HEK293 (cell line): ENCODE data around the gene AVEN.

Experiments used
- CTCF ChIA-PET: fragments of 350-600 bp; formaldehyde crosslinking; extraction: SDS; loops from one replicate; lab custom pipeline; 2021; ENCODE audit warnings: antibody characterized with exemption; lab: Yijun Ruan, JAX
- POLR2A ChIA-PET: fragments of 300-600 bp; formaldehyde crosslinking; extraction: SDS; loops from one replicate; lab custom pipeline; 2020; ENCODE audit warnings: antibody characterized with exemption, inconsistent platforms; lab: Yijun Ruan, JAX
- H3K27ac ChIP-seq: fragments of 200-500 bp; sonication (Bioruptor generic); 2 replicates; pipeline ENCODE4 v1.5.1; 2014; ENCODE audit warnings: low read depth, low read length, control low read depth, inconsistent platforms; ENCODE audit errors: extremely low read depth
- H3K36me3 ChIP-seq, 2 experiments: fragments of 200-500 bp in 1 of 2; sonication (Bioruptor generic) in 1 of 2; 1 replicate in 1 of 2; 2 replicates in 1 of 2; pipeline ENCODE4 v1.5.1; 2014 to 2017; ENCODE audit warnings: inconsistent platforms in 2 of 2, low read length in 2 of 2; ENCODE audit not compliant: control insufficient read depth in 2 of 2, insufficient read depth in 1 of 2
- H3K4me1 ChIP-seq: fragments of 200-500 bp; sonication (Bioruptor generic); 2 replicates; pipeline ENCODE4 v1.5.1; 2014; ENCODE audit warnings: mild to moderate bottlenecking, low read length, inconsistent platforms; ENCODE audit not compliant: control insufficient read depth, insufficient read depth
- H3K4me3 ChIP-seq: 2 replicates; pipeline ENCODE4 v1.5.1; 2011; ENCODE audit warnings: low read depth, mild to moderate bottlenecking, control low read depth, low read length, moderate library complexity
- H3K9me3 ChIP-seq: fragments of 200-500 bp; sonication (Bioruptor generic); 2 replicates; pipeline ENCODE4 v1.5.1; 2014; ENCODE audit warnings: low read depth, low read length, inconsistent platforms; ENCODE audit not compliant: control insufficient read depth, insufficient read depth
- FEZF1 ChIP-seq: fragments of 450-650 bp; formaldehyde crosslinking; IDR thresholded peaks from 2 replicates; pipeline ENCODE4 v1.5.1; 2016; ENCODE audit warnings: missing biosample characterization, missing genetic modification characterization
- GLI2 ChIP-seq: fragments of 450-650 bp; formaldehyde crosslinking; IDR thresholded peaks from 2 replicates; pipeline ENCODE4; 2017; ENCODE audit warnings: missing biosample characterization, missing genetic modification characterization, low read depth, borderline replicate concordance
- GLIS1 ChIP-seq: fragments of 450-650 bp; formaldehyde crosslinking; IDR thresholded peaks from 2 replicates; pipeline ENCODE4 v1.5.1; 2016; ENCODE audit warnings: missing biosample characterization, missing genetic modification characterization
- IKZF3 ChIP-seq: fragments of 450-650 bp; IDR thresholded peaks from 2 replicates; pipeline ENCODE4 v1.5.0; 2018; ENCODE audit warnings: missing biosample characterization, mild to moderate bottlenecking, missing genetic modification characterization, moderate library complexity
- KLF7 ChIP-seq: fragments of 450-650 bp; formaldehyde crosslinking; IDR thresholded peaks from 2 replicates; pipeline ENCODE4 v1.5.1; 2016; ENCODE audit warnings: missing biosample characterization, missing genetic modification characterization, borderline replicate concordance
- MZF1 ChIP-seq: fragments of 450-650 bp; formaldehyde crosslinking; IDR thresholded peaks from 2 replicates; pipeline ENCODE4 v1.5.1; 2017; ENCODE audit warnings: missing biosample characterization, missing genetic modification characterization, borderline replicate concordance
- REPIN1 ChIP-seq: fragments of 450-650 bp; formaldehyde crosslinking; IDR thresholded peaks from 2 replicates; pipeline ENCODE4 v1.5.1; 2017; ENCODE audit warnings: missing biosample characterization, missing genetic modification characterization, low read depth
- ZNF138 ChIP-seq: fragments of 450-650 bp; formaldehyde crosslinking; IDR thresholded peaks from 2 replicates; pipeline ENCODE4 v1.5.1; 2016; ENCODE audit warnings: missing biosample characterization, missing genetic modification characterization, borderline replicate concordance
- ZNF175 ChIP-seq: fragments of 450-650 bp; formaldehyde crosslinking; IDR thresholded peaks from 2 replicates; pipeline ENCODE4 v1.5.1; 2016; ENCODE audit warnings: missing biosample characterization, missing genetic modification characterization
- ZNF23 ChIP-seq: fragments of 450-650 bp; formaldehyde crosslinking; IDR thresholded peaks from 2 replicates; pipeline ENCODE4 v1.5.1; 2016; ENCODE audit warnings: missing biosample characterization, missing genetic modification characterization, borderline replicate concordance
- ZNF274 ChIP-seq, 2 experiments: fragments of 200-500 bp in 1 of 2; fragments of 450-650 bp in 1 of 2; sonication (Bioruptor generic) in 1 of 2; formaldehyde crosslinking in 1 of 2; IDR thresholded peaks; 2 replicates each; pipeline versions ENCODE4 v1.5.1 to v1.6.1; 2014 to 2016; ENCODE audit warnings: borderline replicate concordance in 1 of 2, inconsistent platforms in 1 of 2, low read length in 1 of 2, missing biosample characterization in 1 of 2, missing genetic modification characterization in 1 of 2
- ZNF335 ChIP-seq: fragments of 450-650 bp; formaldehyde crosslinking; conservative IDR thresholded peaks from 2 replicates; pipeline ENCODE4 v1.5.1; 2016; ENCODE audit warnings: missing biosample characterization, missing genetic modification characterization
- ZNF37A ChIP-seq: fragments of 450-650 bp; IDR thresholded peaks from 2 replicates; pipeline ENCODE4 v1.5.1; 2018; ENCODE audit warnings: missing biosample characterization, missing genetic modification characterization
- ZNF426 ChIP-seq: fragments of 450-650 bp; formaldehyde crosslinking; IDR thresholded peaks from 2 replicates; pipeline ENCODE4 v1.5.1; 2017; ENCODE audit warnings: missing biosample characterization, missing genetic modification characterization, mild to moderate bottlenecking, inconsistent platforms, moderate library complexity
- ZNF707 ChIP-seq: fragments of 450-650 bp; formaldehyde crosslinking; IDR thresholded peaks from 2 replicates; pipeline ENCODE4 v1.5.1; 2016; ENCODE audit warnings: missing biosample characterization, missing genetic modification characterization
- ZNF785 ChIP-seq: fragments of 450-650 bp; formaldehyde crosslinking; IDR thresholded peaks from 2 replicates; pipeline ENCODE4 v1.5.1; 2016; ENCODE audit warnings: missing biosample characterization, missing genetic modification characterization
- ZNF837 ChIP-seq: fragments of 450-650 bp; formaldehyde crosslinking; IDR thresholded peaks from 2 replicates; pipeline ENCODE4 v1.5.1; 2016; ENCODE audit warnings: missing biosample characterization, missing genetic modification characterization
- ZSCAN16 ChIP-seq: fragments of 450-650 bp; formaldehyde crosslinking; IDR thresholded peaks from 2 replicates; pipeline ENCODE4 v1.5.1; 2016; ENCODE audit warnings: missing biosample characterization, missing genetic modification characterization
- TF ChIP-seq, protein P1 (sequence below): fragments of 450-650 bp; formaldehyde crosslinking; IDR thresholded peaks from 2 replicates; pipeline ENCODE4 v1.5.1; 2016; ENCODE audit warnings: missing biosample characterization, missing genetic modification characterization
- TF ChIP-seq, protein P2 (sequence below): fragments of 450-650 bp; formaldehyde crosslinking; IDR thresholded peaks from 2 replicates; pipeline ENCODE4 v1.5.1; 2017; ENCODE audit warnings: missing biosample characterization, missing genetic modification characterization
- TF ChIP-seq, protein P3 (sequence below): fragments of 450-650 bp; formaldehyde crosslinking; IDR thresholded peaks from 2 replicates; pipeline ENCODE4 v1.5.1; 2016; ENCODE audit warnings: missing biosample characterization, missing genetic modification characterization

AVEN gene

DNA sequence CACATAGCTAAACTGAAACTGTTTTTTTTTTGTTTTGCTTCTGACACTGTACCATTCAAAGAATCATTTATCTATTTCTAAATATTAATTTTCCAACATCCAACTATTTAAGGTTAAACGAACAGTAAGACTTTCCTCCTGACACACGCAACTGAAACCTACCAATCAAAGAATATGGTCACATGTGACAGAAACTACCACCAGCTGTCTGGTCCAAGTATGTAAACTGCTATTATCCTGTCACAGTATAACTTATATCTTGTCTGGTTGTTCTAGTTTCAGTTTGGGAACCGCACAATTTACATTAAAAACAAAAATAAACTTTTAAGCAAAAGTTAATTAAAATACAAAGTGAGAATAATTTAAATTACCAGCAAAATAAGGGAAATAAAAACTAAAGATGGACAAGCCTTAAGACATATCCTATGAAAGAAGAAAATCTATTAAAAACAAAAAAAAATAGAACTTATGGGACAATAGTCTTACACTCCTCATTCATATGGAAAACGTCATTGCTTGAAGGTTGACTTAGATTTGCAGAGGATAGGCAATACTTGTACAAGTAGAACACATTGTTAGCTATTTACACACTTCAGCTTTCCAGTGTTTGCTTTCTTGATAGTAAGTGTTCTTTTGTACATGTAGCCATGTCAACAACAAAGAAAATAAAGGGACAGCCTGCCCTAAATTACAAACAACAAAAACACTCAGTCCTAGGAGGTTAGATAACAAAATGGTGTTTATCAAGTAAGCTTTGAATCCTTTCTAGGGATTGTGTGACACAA lies 97.5 kb downstream of the AVEN start (continued):
- TF ChIP-seq IKZF3: no peak
- TF ChIP-seq, protein P1, sequence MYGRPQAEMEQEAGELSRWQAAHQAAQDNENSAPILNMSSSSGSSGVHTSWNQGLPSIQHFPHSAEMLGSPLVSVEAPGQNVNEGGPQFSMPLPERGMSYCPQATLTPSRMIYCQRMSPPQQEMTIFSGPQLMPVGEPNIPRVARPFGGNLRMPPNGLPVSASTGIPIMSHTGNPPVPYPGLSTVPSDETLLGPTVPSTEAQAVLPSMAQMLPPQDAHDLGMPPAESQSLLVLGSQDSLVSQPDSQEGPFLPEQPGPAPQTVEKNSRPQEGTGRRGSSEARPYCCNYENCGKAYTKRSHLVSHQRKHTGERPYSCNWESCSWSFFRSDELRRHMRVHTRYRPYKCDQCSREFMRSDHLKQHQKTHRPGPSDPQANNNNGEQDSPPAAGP: no peak
- no peak for TF ChIP-seq MZF1 (tag by site-specific recombination)
- TF ChIP-seq, all 188 proteins: peak for 0

DNA sequence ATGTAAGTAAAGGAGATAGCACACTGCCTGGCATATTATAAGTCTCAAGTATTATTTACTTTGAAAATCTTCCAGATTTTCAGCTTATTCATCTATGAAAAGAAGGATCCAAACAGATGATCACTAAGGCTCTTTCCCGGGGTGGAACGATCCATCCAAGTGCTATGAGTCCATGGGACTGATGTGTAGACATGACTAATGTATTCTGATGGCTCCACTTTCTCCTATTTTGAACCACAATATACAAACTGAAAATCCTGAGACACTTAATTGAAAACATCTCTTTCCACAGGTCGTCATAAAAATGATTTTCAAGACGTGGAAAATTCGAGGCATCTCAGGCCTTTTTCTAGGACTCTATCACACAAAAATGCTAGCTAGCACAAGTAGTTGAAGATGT lies 104.1 kb downstream of the AVEN start:
- no peak overlapping the region for H3K27ac ChIP-seq
- no peak overlapping the region for H3K4me3 ChIP-seq
- no peaks in the 10 kb centered on the region for H3K9me3 ChIP-seq
- H3K36me3 ChIP-seq: no peaks in the 10 kb centered on the region
- no peak for TF ChIP-seq ZSCAN16 (tag by site-specific recombination)
- TF ChIP-seq ZNF707: no peak
- TF ChIP-seq, protein P2, sequence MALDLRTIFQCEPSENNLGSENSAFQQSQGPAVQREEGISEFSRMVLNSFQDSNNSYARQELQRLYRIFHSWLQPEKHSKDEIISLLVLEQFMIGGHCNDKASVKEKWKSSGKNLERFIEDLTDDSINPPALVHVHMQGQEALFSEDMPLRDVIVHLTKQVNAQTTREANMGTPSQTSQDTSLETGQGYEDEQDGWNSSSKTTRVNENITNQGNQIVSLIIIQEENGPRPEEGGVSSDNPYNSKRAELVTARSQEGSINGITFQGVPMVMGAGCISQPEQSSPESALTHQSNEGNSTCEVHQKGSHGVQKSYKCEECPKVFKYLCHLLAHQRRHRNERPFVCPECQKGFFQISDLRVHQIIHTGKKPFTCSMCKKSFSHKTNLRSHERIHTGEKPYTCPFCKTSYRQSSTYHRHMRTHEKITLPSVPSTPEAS (tag by site-specific recombination): no peak
- TF ChIP-seq ZNF37A: no peak
- TF ChIP-seq ZNF335 (tag by site-specific recombination): no peak
- TF ChIP-seq, protein P3, sequence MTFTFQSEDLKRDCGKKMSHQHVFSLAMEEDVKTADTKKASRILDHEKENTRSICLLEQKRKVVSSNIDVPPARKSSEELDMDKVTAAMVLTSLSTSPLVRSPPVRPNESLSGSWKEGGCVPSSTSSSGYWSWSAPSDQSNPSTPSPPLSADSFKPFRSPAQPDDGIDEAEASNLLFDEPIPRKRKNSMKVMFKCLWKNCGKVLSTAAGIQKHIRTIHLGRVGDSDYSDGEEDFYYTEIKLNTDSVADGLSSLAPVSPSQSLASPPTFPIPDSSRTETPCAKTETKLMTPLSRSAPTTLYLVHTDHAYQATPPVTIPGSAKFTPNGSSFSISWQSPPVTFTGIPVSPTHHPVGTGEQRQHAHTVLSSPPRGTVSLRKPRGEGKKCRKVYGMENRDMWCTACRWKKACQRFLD: no peak
- TF ChIP-seq ZNF274 (IDR thresholded peaks at IDR 0.05; ENCODE audit: low read length): no peak
- no peak for TF ChIP-seq ZNF274 (tag by site-specific recombination; IDR thresholded peaks at IDR 0.05; ENCODE audit: borderline replicate concordance)
- no peak for TF ChIP-seq ZNF138 (tag by site-specific recombination)
- TF ChIP-seq KLF7: no peak
- TF ChIP-seq ZNF175 (tag by site-specific recombination): no peak
- TF ChIP-seq ZNF837 (tag by site-specific recombination): no peak
- no peak for TF ChIP-seq REPIN1 (tag by site-specific recombination)
- H3K4me1 ChIP-seq: no peaks in the 10 kb centered on the region
- CTCF ChIA-PET: no interaction called here
- POLR2A ChIA-PET: no interaction called here

DNA sequence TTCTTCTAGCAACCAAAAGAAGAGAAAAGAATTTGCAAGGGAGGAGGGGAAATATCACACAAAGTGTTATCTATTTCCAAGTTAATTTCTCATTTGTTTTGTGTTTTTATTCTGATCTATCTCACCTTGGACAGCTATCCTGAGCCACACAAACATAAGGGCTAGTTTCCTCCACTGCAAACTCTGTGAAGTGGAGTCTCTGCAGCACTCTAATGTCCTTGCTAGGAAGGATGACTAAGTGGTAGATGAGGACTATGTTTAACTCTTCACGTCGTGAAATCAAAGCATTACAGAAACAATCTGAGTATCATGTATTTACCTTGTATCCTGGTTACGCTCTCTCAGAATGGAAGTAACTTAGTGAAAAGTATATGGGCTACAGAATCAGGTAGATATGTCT lies 104.6 kb downstream of the AVEN start:
- Histone ChIP-seq H3K4me3 (no peak overlapping the region), H3K36me3 (no peaks in the 10 kb centered on the region), H3K27ac (no peak overlapping the region), H3K4me1 (no peaks in the 10 kb centered on the region), H3K9me3 (no peaks in the 10 kb centered on the region)
- ChIA-PET CTCF (no interaction called here), POLR2A (no interaction called here)
- TF ChIP-seq FEZF1 (no peak), ZNF785 (tag by site-specific recombination) (no peak), GLIS1 (no peak), GLI2 (no peak), ZNF23 (tag by site-specific recombination) (no peak), ZNF426 (no peak)
